K562 (cell line): ENCODE measurements around the gene ZMYND19. TPM values are rescaled to one million over a fixed set of nuclear protein-coding genes. Genes with fewer than 3 reads are reported as not detected.

Experiments
- ARID2 ChIP-seq: fragments of 450-650 bp; IDR thresholded peaks from 2 replicates; pipeline ENCODE4 v1.6.1; 2017; ENCODE audit warnings: antibody characterized with exemption, mild to moderate bottlenecking
- CBX8 ChIP-seq: fragments of 200-600 bp; sonication (generic); IDR thresholded peaks from 2 replicates; pipeline ENCODE4 v1.6.1; 2012; ENCODE audit warnings: borderline replicate concordance, mixed run types, low read depth, mild to moderate bottlenecking, moderate library complexity, mixed read lengths, low read length, control low read depth, inconsistent platforms; ENCODE audit not compliant: poor library complexity, severe bottlenecking; ENCODE audit errors: extremely low read depth
- CREBBP ChIP-seq: IDR thresholded peaks from one replicate; pipeline ENCODE4 v1.6.1; 2012; ENCODE audit warnings: low read depth, mild to moderate bottlenecking, control low read depth, inconsistent platforms, low read length
- EGR1 ChIP-seq: fragments of 450-650 bp; conservative IDR thresholded peaks from 2 replicates; pipeline ENCODE4 v1.6.1; 2017; ENCODE audit warnings: mild to moderate bottlenecking
- FOXK1 ChIP-seq: sonication (generic); formaldehyde crosslinking; IDR thresholded peaks from 2 replicates; pipeline ENCODE4 v1.8.0; 2022; ENCODE audit warnings: missing genetic modification reagents, mild to moderate bottlenecking, borderline replicate concordance
- HDAC1 ChIP-seq, 2 experiments: fragments of 450-650 bp; IDR thresholded peaks; 2 replicates each; pipeline ENCODE4 v1.6.1; 2016 to 2017; ENCODE audit warnings: inconsistent platforms in 1 of 2, mild to moderate bottlenecking in 1 of 2, moderate library complexity in 1 of 2
- JUN ChIP-seq, 2 experiments: sonication (generic) in 1 of 2; formaldehyde crosslinking in 1 of 2; IDR thresholded peaks; 2 replicates each; pipeline versions ENCODE4 v1.6.1 to v1.8.0; 2012 to 2022; ENCODE audit warnings: borderline replicate concordance in 2 of 2, mild to moderate bottlenecking in 2 of 2, improper control_type of control experiment in 1 of 2, low read depth in 1 of 2, low read length in 1 of 2, missing genetic modification reagents in 1 of 2
- JUND ChIP-seq, 2 experiments: IDR thresholded peaks; 2 replicates in 1 of 2; 3 replicates in 1 of 2; pipeline ENCODE4 v1.6.1; 2011; ENCODE audit warnings: borderline replicate concordance in 2 of 2, low read depth in 2 of 2, low read length in 2 of 2, improper control_type of control experiment in 1 of 2, missing biosample characterization in 1 of 2, missing genetic modification characterization in 1 of 2, missing genetic modification reagents in 1 of 2
- MGA ChIP-seq: fragments of 450-650 bp; IDR thresholded peaks from 2 replicates; pipeline ENCODE4 v1.6.1; 2016; ENCODE audit warnings: mild to moderate bottlenecking, moderate library complexity
- RAD51 ChIP-seq: fragments of 450-650 bp; IDR thresholded peaks from 2 replicates; pipeline ENCODE4 v1.7.1; 2016; ENCODE audit warnings: low read depth, mild to moderate bottlenecking, borderline replicate concordance
- SMARCB1 ChIP-seq: IDR thresholded peaks from 2 replicates; pipeline ENCODE4 v1.6.1; 2011; ENCODE audit warnings: improper control_type of control experiment, low read depth; ENCODE audit not compliant: insufficient read length
- TBL1XR1 ChIP-seq, 2 experiments: IDR thresholded peaks; 2 replicates each; pipeline ENCODE4 v1.6.1; 2012; ENCODE audit warnings: improper control_type of control experiment in 2 of 2, low read length in 2 of 2, mild to moderate bottlenecking in 1 of 2
- TEAD4 ChIP-seq, 2 experiments: sonication (generic) in 1 of 2; formaldehyde crosslinking in 1 of 2; IDR thresholded peaks; 2 replicates each; pipeline versions ENCODE4 v1.6.1 to v1.8.0; 2012 to 2022; ENCODE audit warnings: borderline replicate concordance in 1 of 2, inconsistent platforms in 1 of 2, low read length in 1 of 2, mild to moderate bottlenecking in 1 of 2, missing genetic modification reagents in 1 of 2
- polyA plus RNA-seq, 8 experiments: library from polyadenylated mRNA; depleted of rRNA in 4 of 8; stranded (reverse) in 5 of 8; unstranded in 3 of 8; fragments of >200 nt; fragmentation: Nextera tagmentation in 2 of 8; fragmentation: Illumina TruSeq in 1 of 8; extraction: Ambion mirVana in 2 of 8; extraction: Trizol in 1 of 8; gene quantifications; 2 replicates each; pipeline versions ENCODE4 v1.2.1 to v1.2.3, GENCODE V29; 2011 to 2014; ENCODE audit warnings: inconsistent platforms in 1 of 8, missing spikeins in 1 of 8
- total RNA-seq, 7 experiments: library from RNA; depleted of rRNA in 6 of 7; stranded (reverse); fragments of >200 nt in 6 of 7; fragmentation: Illumina TruSeq in 2 of 7; extraction: Trizol in 2 of 7; gene quantifications; 2 replicates each; pipeline versions ENCODE4 v1.2.1 to v1.2.3, GENCODE V29; 2011 to 2021; ENCODE audit warnings: low replicate concordance in 1 of 7
- TF ChIP-seq, protein P1 (sequence below): sonication (generic); formaldehyde crosslinking; IDR thresholded peaks from 2 replicates; pipeline ENCODE4 v1.8.0; 2022; ENCODE audit warnings: missing genetic modification reagents, mild to moderate bottlenecking, moderate library complexity, borderline replicate concordance

The ZMYND19 gene
- total and polyA plus RNA-seq, 9 of the 15 experiments (the other 6 are each of a cell fraction or from before 2014, with no cell fraction given): 1.0 to 86.7 (median 44.0) TPM

DNA sequence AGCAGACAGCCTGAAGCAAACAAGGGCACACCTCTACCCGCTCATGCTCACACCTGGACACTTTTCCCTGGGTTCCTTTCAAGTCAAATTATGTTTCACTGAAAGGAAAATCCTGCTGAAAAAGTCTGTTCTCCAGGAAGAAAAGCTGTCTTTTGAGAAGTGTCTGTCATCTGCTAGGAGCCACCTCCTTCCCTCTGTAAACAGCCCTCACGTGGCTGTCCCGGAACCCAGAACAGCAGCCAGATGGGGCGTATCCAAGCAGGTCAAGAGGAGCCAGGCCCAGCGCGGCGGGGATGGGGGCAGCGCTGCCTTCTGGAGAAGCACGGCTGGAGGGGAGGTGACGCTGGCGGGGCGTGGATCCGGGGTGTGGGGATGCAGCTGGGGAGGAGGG, 40.1 kb downstream of the ZMYND19 start, which contains the start of gene PNPLA7 (continued):
- TF ChIP-seq MGA (0 out of 2 replicates have a peak, but pooled peaks have one; percentile 16), CREBBP (no peak), FOXK1 (CRISPR knock-in tag) (peak; percentile 89), HDAC1 (IDR thresholded peaks at IDR 0.05) (peak in 1 of 2 experiments; percentile 95; a peak in 2 of 4 replicates), TBL1XR1 (IDR thresholded peaks at IDR 0.05; ENCODE audit: low read length in 2 of 2) (no peak), SMARCB1 (no peak), EGR1 (no peak), JUND (IDR thresholded peaks at IDR 0.05; ENCODE audit: borderline replicate concordance, low read depth, low read length) (0 out of 2 replicates have a peak, but pooled peaks have one; percentile 5), JUND (tag; IDR thresholded peaks at IDR 0.05; ENCODE audit: borderline replicate concordance, low read depth, low read length) (no peak; the same call in 2 of the 3 replicates), CBX8 (no peak), TEAD4 (IDR thresholded peaks at IDR 0.05; ENCODE audit: low read length) (no peak), TEAD4 (CRISPR knock-in tag; IDR thresholded peaks at IDR 0.05; ENCODE audit: borderline replicate concordance) (no peak), ARID2 (no peak), RAD51 (peak; percentile 77), JUN (IDR thresholded peaks at IDR 0.05; ENCODE audit: borderline replicate concordance, low read depth, low read length) (peak; percentile 52; the same call in 1 of the 2 replicates), JUN (CRISPR knock-in tag; IDR thresholded peaks at IDR 0.05; ENCODE audit: borderline replicate concordance) (no peak)
- TF ChIP-seq, protein P1, sequence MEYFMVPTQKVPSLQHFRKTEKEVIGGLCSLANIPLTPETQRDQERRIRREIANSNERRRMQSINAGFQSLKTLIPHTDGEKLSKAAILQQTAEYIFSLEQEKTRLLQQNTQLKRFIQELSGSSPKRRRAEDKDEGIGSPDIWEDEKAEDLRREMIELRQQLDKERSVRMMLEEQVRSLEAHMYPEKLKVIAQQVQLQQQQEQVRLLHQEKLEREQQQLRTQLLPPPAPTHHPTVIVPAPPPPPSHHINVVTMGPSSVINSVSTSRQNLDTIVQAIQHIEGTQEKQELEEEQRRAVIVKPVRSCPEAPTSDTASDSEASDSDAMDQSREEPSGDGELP (CRISPR knock-in tag): peak; percentile 82
